HG02571 (cell line): ENCODE measurements around the gene TMEM181.

Source experiments
- ATAC-seq: cut with Tn5 transposase; IDR thresholded peaks from one replicate; pipeline ENCODE4 v1.9.1; 2021; ENCODE audit warnings: mild to moderate bottlenecking, moderate library complexity; ENCODE audit not compliant: unreplicated experiment

Gene TMEM181

DNA sequence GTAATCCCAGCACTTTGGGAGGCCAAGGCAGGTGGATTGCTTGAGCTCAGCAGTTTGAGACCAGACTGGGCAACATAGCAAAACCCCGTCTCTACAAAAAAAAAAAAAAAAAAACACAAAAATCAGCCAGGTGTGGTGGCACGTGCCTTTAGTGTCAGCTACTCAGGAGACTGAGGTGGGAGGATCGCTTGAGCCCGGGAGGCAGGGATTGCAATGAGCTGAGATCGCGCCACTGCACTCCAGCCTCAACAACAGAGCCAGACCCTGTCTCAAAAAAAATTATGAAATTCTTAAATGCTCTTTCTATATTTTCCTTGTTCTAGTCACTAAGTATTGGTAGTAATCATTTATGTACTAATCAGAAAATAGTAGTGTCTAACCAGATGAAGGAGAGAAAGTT is 120.6 kb downstream of the TMEM181 start:
- no peak for ATAC-seq

DNA sequence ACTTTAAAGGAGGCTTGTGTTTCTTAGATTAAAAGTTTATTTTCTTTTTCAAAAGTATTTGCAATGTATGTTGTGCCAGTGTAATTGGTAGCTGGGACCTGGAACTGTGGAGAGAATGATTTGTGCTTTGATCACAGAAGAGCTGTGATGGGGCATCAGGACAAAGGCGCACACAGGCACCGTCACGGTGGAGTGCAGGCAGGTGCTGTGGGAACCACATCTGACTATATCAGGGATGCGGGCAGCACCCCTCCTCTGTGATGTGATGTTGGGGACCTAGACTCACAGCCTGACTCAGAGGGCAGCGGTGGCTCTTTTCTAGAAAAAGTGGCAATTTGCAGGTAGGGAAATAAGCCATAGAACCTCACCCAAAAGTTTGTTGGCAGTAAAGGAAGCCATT is 124.4 kb downstream of the TMEM181 start:
- no peak for ATAC-seq

DNA sequence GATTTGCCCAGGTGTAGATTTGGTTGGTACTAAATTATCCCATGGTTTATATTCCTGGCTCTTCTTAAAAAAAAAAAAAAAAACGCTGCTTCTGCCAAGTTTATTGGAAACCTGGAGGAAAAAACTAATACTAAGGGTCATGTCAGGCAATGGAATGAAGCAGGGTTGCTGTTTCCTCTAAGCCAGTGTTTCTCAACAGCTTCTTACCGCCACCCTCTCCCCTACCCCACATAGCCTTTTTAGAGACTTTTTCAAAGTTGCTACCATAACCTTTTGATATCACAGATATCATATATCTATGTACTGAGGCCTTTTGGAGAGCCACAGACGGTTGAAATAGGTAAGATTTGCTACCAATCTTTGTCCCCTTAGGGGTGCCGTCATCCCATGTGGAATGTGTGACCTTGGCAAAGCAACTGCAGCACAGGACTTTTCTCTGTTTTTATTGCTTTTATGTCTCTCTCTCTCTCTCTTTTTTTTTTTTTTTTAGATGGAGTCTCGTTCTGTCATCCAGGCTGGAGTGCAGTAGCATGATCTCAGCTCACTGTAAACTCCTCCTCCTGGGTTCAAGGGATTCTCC is 124.9 kb downstream of the TMEM181 start:
- no peak for ATAC-seq
